Suppressor macrophage (primary cell): ENCODE results near the gene BRAF.
"Not testable (repeated sequence)": the region's sequence is repeated elsewhere in the genome, so short reads cannot be mapped to it uniquely, and the experiment has no call there.

Experiments used
- DNase-seq, 4 experiments: peaks; one replicate each; pipeline ENCODE4 v3.0.0-alpha.2; 2020 to 2022

Gene BRAF

GRCh38 chr7:140678081-140678815, 246.5 kb downstream of the BRAF start:
- no peak for DNase-seq

- DNase-seq: no peak
Observed at GRCh38 chr7:140677496-140677895, 247.2 kb downstream of the BRAF start.

- DNase-seq: not testable (repeated sequence)
Observed at GRCh38 chr7:140676956-140677355, 247.8 kb downstream of the BRAF start.

- peak; percentile 61 to 84 (median 74) for DNase-seq
Observed at GRCh38 chr7:140676306-140676705, 248.4 kb downstream of the BRAF start.

- DNase-seq: no peak
Observed at GRCh38 chr7:140675726-140676125, 249.0 kb downstream of the BRAF start.

- DNase-seq: peak; percentile 71 to 87 (median 83)
Observed at GRCh38 chr7:140674899-140675701, 249.6 kb downstream of the BRAF start.

GRCh38 chr7:140674356-140674800, 250.4 kb downstream of the BRAF start:
- DNase-seq: no peak

GRCh38 chr7:140673774-140674155, 251.0 kb downstream of the BRAF start:
- DNase-seq: no peak

GRCh38 chr7:140673063-140673773, 251.5 kb downstream of the BRAF start:
- DNase-seq: peak; percentile 48 to 60 (median 54)

- DNase-seq: peak in 2 of 4 experiments; percentile 77 to 78
Observed at GRCh38 chr7:140672382-140673062, 252.2 kb downstream of the BRAF start, which contains the start of gene ADCK2. ADCK2 (plus strand) TSS chr7:140672945; CDS start chr7:140673331, 386 bp downstream.

GRCh38 chr7:140671966-140672365, 252.8 kb downstream of the BRAF start:
- DNase-seq: peak; percentile 23 to 57 (median 54)

- DNase-seq: no peak
Observed at GRCh38 chr7:140670343-140670935, 254.3 kb downstream of the BRAF start.

GRCh38 chr7:140669862-140670261, 254.9 kb downstream of the BRAF start:
- not testable (repeated sequence) for DNase-seq

- no peak for DNase-seq
Observed at GRCh38 chr7:140669352-140669751, 255.4 kb downstream of the BRAF start.
